C4-2B (cell line): Measurements from ENCODE around the gene NEDD4L.

Experiments
- ZFX ChIP-seq: fragments of 450-650 bp; IDR thresholded peaks from 2 replicates; pipeline ENCODE4 v1.6.1; 2017
- TF ChIP-seq, protein P1 (sequence below): fragments of 450-650 bp; conservative IDR thresholded peaks from 2 replicates; pipeline ENCODE4 v1.5.1; 2017; ENCODE audit warnings: mild to moderate bottlenecking

DNA sequence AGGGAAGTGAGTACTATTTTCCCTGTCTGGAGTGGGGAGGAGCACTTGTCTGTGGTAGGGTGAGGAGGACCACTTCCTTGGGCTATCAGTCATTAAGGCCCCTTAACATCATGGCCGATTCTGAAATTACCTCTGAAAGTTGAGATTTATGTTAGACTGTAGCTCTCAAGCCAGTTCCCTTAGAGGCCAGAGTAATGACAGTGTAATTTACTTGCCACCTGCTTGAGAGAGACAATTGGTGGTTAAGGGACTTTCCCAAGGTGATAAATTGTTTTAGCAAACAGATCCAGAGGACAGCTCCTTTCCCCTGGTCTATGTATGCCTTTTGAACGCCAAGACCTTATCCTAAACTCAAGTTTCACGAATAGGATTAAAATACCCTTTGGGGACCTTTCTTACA is 56.1 kb downstream of the NEDD4L start:
- TF ChIP-seq, protein P1, sequence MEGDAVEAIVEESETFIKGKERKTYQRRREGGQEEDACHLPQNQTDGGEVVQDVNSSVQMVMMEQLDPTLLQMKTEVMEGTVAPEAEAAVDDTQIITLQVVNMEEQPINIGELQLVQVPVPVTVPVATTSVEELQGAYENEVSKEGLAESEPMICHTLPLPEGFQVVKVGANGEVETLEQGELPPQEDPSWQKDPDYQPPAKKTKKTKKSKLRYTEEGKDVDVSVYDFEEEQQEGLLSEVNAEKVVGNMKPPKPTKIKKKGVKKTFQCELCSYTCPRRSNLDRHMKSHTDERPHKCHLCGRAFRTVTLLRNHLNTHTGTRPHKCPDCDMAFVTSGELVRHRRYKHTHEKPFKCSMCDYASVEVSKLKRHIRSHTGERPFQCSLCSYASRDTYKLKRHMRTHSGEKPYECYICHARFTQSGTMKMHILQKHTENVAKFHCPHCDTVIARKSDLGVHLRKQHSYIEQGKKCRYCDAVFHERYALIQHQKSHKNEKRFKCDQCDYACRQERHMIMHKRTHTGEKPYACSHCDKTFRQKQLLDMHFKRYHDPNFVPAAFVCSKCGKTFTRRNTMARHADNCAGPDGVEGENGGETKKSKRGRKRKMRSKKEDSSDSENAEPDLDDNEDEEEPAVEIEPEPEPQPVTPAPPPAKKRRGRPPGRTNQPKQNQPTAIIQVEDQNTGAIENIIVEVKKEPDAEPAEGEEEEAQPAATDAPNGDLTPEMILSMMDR = no peak
- TF ChIP-seq ZFX = no peak
